ENCODE measurements around the gene LY6G5C.

LY6G5C gene

GRCh38 chr6:31663126-31663960, 17.5 kb downstream of the LY6G5C start:
- no peak for DNase-seq (ENCODE audit: low read depth in 2 of 2)

- DNase-seq (ENCODE audit: low read depth in 2 of 2) = no peak
Observed at GRCh38 chr6:31662124-31662723, 18.6 kb downstream of the LY6G5C start.

GRCh38 chr6:31661262-31662123, 19.4 kb downstream of the LY6G5C start:
- DNase-seq (ENCODE audit: low read depth in 2 of 2) = no peak

- peak; percentile 54 to 78 for DNase-seq (ENCODE audit: low read depth in 2 of 2)
Observed at GRCh38 chr6:31660381-31661261, 20.2 kb downstream of the LY6G5C start, which contains the start of gene C6orf47. C6orf47 (minus strand) TSS chr6:31660778; CDS start chr6:31659947, 831 bp downstream.

GRCh38 chr6:31659649-31660380, 21.1 kb downstream of the LY6G5C start:
- DNase-seq (ENCODE audit: low read depth in 2 of 2) = peak in 1 of 2 donors; percentile 34

GRCh38 chr6:31658983-31659648, 21.8 kb downstream of the LY6G5C start:
- no peak for DNase-seq (ENCODE audit: low read depth in 2 of 2)

GRCh38 chr6:31658158-31658688, 22.6 kb downstream of the LY6G5C start:
- no peak for DNase-seq (ENCODE audit: low read depth in 2 of 2)

GRCh38 chr6:31657406-31658157, 23.3 kb downstream of the LY6G5C start:
- DNase-seq (ENCODE audit: low read depth in 2 of 2) = no peak

- no peak for DNase-seq (ENCODE audit: low read depth in 2 of 2)
Observed at GRCh38 chr6:31655349-31656237, 25.3 kb downstream of the LY6G5C start, which contains the start of gene APOM. APOM (plus strand) TSS chr6:31655894; CDS start chr6:31655967, 73 bp downstream.

- no peak for DNase-seq (ENCODE audit: low read depth in 2 of 2)
Observed at GRCh38 chr6:31654574-31655348, 26.1 kb downstream of the LY6G5C start.

- peak in 1 of 2 donors; percentile 83 for DNase-seq (ENCODE audit: low read depth in 2 of 2)
Observed at GRCh38 chr6:31652925-31653724, 27.7 kb downstream of the LY6G5C start.

- no peak for DNase-seq (ENCODE audit: low read depth in 2 of 2)
Observed at GRCh38 chr6:31651602-31652191, 29.2 kb downstream of the LY6G5C start.

- DNase-seq (ENCODE audit: low read depth in 2 of 2) = no peak
Observed at GRCh38 chr6:31645325-31645724, 35.5 kb downstream of the LY6G5C start.

- no peak for DNase-seq (ENCODE audit: low read depth in 2 of 2)
Observed at GRCh38 chr6:31643818-31644454, 36.9 kb downstream of the LY6G5C start.
